ENCODE data around the gene TARS3.

Gene TARS3

GRCh38 chr15:101697488-101697887 is 26.8 kb downstream of the TARS3 start:
- DNase-seq: no peak

GRCh38 chr15:101696829-101697228 is 27.4 kb downstream of the TARS3 start:
- no peak for DNase-seq

- no peak for DNase-seq
Measured at GRCh38 chr15:101694261-101694660, 30.0 kb downstream of the TARS3 start.

- DNase-seq: no peak
Measured at GRCh38 chr15:101692801-101693598, 31.3 kb downstream of the TARS3 start.

- DNase-seq: peak; percentile 14
Measured at GRCh38 chr15:101689901-101690300, 34.4 kb downstream of the TARS3 start.

GRCh38 chr15:101686718-101687117 is 37.6 kb downstream of the TARS3 start:
- DNase-seq: no peak

GRCh38 chr15:101684877-101685276 is 39.4 kb downstream of the TARS3 start:
- DNase-seq: no peak

- no peak for DNase-seq
Measured at GRCh38 chr15:101684384-101684783, 39.9 kb downstream of the TARS3 start.

- DNase-seq: no peak
Measured at GRCh38 chr15:101679806-101680205, 44.5 kb downstream of the TARS3 start.

GRCh38 chr15:101676921-101677329 is 47.3 kb downstream of the TARS3 start:
- no peak for DNase-seq

GRCh38 chr15:101675796-101676582 is 48.3 kb downstream of the TARS3 start:
- no peak for DNase-seq

GRCh38 chr15:101675015-101675414 is 49.3 kb downstream of the TARS3 start:
- no peak for DNase-seq

- no peak for DNase-seq
Measured at GRCh38 chr15:101672298-101672697, 52.0 kb downstream of the TARS3 start.

GRCh38 chr15:101669744-101670143 is 54.5 kb downstream of the TARS3 start:
- no peak for DNase-seq

GRCh38 chr15:101667881-101668280 is 56.4 kb downstream of the TARS3 start:
- no peak for DNase-seq

- no peak for DNase-seq
Measured at GRCh38 chr15:101664303-101664913, 59.9 kb downstream of the TARS3 start.

- DNase-seq: no peak
Measured at GRCh38 chr15:101662203-101662602, 62.1 kb downstream of the TARS3 start.

GRCh38 chr15:101660005-101660404 is 64.3 kb downstream of the TARS3 start:
- DNase-seq: no peak

- no peak for DNase-seq
Measured at GRCh38 chr15:101657968-101658784, 66.1 kb downstream of the TARS3 start.

- DNase-seq: no peak
Measured at GRCh38 chr15:101657171-101657570, 67.1 kb downstream of the TARS3 start.

GRCh38 chr15:101654624-101655337 is 69.5 kb downstream of the TARS3 start:
- DNase-seq: peak; percentile 4

- no peak for DNase-seq
Measured at GRCh38 chr15:101654171-101654570, 70.1 kb downstream of the TARS3 start.
